CD4-positive, alpha-beta T cell treated with Interleukin-12 subunit alpha and Interleukin-12 subunit beta, for 1 hour (primary cell): ENCODE measurements around the gene FRMD1.

Experiments used
- DNase-seq: peaks from one replicate; pipeline ENCODE4 v3.0.0-alpha.2; 2020

FRMD1 gene

DNA sequence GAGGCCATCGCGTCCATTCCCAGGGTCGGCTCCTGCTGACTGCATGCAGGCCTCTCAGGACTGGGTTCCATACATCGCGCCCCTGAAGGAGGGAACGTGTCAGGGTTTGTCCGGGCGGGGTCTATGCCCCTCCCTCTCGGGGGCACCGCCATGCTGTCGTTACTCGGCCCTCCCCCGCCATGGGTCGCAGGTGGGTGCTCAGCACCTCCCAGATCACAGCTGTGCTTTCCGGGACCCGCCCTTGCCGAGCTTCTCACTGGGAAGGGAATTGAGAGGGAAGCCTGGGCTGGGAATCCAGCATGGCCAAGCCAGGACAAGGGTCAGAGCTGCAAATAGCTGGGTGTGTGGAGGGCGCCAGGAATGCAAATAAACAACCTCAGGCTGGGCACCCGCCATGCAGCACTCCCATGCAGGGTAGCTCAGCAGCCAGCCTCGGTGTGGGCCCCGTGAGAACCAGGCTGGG, at the start of gene FRMD1:
TSS of gene FRMD1 (minus strand) at position 270 of the 463 bp plus-strand sequence. CDS start at position 152, 118 bp downstream.
- no peak for DNase-seq

DNA sequence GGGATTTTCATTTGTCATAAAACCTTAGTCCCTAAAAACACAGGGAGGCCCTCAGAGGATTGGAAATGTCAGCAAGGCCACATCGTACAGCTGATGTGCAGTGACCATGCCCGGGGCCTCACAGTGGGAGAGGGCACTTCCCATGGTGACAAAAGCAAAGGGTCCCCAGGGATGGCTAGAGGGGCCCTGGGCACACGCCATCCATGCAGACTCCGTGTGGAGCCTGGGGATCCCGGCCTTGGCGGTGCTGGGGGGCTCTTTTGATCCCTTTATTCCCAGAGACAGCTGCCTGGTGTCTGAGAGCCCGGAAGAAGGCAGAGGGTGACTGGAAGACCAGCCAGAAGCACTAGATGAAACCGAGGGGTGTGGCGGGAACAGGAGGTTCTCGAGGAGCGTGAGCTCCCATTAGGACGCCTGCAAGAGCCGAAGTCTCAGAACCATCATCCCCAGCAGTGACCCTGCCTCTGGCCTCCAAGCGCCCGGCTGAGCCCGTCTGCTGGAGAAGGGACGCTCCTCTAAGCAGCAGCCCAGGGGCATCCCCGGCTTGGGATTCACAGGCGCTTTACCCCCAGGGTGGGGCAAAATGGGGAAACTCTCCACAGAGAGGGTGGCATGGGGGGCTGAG, 49.1 kb upstream of the FRMD1 start:
- no peak for DNase-seq

DNA sequence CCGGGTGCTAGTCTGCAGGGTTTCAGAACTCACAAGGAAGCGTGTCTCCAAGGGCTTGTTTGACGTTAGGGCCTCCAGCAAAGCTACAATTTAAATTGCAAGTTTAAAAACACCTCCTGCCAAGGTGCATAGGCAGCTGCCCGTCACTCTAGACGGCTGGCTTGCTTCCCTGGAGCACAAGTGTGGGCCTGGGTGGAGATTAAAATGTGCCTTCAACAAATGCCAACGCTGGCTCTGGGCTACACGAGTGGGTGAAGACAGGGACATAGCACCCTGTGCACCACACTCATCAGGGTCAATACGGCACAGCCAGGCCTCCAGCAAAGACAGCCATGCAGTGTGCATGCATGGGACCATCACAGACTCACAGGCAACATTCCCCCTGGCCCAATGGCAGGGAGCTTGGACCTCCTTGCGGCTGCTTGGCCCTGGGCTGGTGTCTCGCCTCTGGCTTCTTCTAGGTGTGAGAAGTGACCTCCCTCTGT, 48.4 kb upstream of the FRMD1 start:
- DNase-seq, result no peak

DNA sequence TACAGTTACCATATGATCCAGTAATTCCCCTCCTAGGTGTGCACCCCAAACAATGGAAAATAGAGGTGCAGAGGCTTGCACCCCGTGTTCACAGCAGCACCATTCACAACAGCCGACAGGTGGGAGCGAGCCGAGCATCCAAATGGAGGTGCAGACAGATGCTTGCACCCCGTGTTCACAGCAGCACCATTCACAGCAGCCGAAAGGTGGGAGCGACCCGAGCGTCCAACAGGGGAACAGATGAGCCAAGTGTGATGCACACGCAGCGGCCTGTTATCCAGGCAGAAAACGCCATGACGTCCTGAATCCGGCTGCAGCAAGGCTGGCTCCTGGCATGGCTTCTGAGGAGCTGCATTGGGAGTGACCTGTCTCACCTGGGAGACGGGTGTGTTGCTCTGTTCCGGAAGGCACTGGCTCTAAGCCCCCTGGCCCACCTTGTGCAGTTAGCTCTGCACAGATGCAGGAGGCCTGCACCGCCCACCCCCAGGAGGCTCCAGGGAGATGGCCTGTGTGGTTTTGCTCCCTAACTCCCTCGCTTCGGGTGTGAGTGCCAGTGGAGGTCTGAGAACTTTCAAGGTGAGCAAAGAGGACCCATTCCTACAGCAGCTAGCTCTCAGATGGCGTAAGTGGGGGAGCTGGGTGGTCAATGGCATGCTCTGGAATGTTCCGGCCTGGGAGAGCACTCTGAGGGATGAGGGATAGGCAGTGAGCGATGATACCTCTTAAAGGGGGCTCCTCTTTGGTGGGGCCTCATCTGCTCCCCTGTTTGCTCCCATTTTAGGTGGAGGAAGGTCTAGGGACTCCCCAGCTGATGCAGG, 47.8 kb upstream of the FRMD1 start:
- no peak for DNase-seq

DNA sequence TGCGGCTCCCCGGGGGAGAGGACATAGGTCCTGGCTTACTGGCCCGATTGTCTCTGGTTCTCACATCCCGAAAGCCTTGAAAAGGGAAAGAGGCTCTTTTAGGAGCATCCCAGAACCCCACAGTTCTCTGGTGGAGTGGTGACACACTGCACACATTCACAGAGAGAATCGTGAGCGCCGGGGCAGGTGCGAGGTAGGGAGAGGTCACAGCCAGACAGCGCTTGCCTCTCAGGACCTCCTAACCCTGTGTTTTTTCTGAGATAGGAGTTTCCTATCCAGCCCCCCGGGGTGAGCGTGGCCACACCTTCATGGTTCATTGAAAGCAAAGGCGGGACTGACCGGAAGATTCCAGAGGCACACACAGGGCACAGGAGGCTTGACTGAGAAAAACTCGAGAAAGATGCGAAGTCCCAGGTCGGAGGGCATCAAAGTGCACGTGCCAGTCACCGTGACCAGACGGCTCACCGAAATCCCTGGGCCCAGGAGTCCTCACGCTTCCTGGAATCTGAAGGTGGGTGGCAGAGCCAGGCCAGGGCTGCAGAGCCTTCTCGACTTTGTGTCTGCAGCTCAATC, 46.5 kb upstream of the FRMD1 start:
- no peak for DNase-seq

DNA sequence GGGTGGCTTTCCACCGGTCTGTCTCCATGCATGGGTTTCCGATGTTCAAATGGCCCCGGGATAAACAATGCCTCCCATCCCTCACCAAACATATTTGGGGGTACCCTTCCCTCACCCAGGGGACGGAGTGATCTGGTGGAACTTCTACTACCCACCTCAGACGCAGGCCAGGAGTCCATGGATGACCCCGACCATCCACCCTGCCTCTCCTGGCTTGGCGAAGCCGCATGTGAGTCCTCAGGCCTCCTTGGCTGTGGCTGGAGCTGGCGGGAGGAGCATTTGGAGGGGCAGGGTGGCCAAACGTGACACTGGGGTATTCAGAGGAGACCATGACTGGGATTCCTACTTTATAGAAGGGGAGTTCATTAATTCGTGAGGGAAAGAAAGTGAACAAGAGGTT, 45.9 kb upstream of the FRMD1 start:
- no peak for DNase-seq

DNA sequence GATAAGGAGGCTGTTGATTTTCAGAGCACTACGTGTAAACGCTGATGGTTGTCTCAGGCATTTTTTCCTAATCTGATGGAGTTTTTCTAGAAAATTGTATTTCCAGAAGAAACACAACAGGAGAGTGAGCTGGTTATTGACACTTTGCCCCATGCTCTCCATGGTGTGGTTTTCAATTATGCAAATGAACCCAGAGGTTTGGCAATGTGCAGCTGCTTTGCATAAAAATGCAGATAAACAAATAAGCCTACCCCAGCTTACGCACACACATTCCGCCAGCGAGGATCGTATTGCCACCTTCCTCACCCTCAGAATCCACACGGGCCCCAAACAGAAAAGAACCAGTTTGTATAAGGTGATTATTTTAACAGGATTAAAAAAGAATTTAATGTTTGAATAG, 45.1 kb upstream of the FRMD1 start:
- no peak for DNase-seq

DNA sequence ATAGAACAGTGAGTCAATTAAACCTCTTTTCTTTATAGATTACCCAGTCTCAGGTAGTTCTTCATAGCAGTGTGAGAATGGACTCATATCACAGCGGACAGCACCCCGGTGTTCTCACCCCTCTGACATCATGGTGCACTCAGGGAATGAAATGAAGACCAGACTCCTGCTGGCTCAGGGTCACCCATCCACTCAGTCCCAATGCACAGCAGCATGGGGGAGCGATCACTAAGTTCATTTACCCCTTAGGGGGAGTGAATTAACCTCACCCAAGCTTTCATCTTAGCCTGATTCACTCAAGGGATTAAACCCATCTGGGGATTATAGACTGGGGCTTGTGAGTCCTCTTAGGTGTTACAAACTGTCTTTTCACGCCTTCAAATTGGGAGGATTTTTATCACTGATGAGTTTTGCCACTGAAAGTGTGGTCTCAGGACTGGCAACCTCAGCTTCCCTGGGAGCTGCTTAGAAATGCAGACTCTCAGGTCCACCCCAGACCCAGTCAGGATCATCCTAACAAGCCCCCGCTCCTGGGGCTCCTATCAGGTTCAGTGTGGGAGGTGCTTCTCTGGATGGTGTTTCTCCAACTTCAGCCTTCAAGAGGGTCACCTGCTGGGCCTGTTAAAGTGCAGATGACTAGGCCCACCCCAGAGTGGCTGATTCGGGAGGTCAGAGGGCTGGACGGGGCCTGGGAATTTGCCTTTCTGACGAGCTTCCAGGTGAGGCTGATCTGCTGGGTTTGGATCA, 44.3 kb upstream of the FRMD1 start:
- no peak for DNase-seq

DNA sequence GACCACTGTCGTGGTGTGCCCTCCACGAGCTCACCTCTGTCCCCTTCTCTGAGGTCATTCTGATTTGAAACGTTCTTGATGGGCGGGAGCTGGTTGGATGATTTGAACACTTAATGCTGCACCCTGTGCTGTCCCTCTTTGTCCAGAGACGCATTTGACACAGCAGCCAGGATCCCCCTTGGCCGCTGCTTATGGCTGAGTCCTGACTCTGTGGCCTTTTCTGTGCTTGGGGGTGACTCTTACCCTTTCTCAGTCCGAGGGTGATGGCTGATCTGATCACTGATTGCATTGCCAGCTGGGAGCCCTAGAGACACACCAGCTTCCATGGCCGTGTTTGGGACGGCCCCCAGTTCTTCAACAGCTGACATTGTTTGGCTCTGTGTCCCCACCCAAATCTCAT, 43.5 kb upstream of the FRMD1 start:
- no peak for DNase-seq

DNA sequence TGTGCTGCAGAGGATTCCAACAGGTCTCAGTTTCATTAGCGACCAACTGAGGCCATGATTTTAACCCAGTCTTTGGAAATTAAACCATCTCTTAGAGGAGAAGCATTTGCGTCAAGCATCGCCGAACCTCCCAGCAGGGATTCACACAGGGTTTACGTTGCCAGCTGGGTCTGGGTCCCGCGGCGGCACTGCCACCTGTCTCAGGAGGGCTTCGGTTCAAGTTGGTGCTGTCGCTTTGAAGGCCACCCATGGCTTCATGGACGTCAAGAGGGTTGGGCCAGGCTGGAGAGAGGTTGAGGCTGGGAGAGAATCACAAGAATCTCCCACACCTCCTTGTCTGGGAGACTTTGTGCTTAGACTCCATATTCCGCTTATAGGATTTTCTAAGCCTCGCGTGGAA, 43.0 kb upstream of the FRMD1 start:
- DNase-seq, result no peak

DNA sequence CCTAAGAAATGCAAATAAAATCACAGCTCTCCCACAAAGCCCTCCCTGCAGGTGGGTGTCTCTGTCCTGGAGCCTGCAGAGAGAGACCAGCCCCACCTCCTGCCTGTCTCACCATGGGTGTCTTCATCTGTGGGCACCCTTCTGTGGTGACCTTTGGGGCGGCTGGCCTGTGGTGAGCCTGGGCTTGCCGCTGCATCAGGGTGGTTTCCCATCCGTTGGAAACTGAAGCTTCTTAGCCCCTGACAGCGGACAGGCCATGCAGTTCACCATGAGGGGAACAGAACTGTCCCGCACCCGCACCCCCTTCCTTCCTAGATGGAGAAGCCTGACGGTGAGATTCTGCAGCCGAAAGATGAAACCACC, 42.3 kb upstream of the FRMD1 start:
- no peak for DNase-seq

DNA sequence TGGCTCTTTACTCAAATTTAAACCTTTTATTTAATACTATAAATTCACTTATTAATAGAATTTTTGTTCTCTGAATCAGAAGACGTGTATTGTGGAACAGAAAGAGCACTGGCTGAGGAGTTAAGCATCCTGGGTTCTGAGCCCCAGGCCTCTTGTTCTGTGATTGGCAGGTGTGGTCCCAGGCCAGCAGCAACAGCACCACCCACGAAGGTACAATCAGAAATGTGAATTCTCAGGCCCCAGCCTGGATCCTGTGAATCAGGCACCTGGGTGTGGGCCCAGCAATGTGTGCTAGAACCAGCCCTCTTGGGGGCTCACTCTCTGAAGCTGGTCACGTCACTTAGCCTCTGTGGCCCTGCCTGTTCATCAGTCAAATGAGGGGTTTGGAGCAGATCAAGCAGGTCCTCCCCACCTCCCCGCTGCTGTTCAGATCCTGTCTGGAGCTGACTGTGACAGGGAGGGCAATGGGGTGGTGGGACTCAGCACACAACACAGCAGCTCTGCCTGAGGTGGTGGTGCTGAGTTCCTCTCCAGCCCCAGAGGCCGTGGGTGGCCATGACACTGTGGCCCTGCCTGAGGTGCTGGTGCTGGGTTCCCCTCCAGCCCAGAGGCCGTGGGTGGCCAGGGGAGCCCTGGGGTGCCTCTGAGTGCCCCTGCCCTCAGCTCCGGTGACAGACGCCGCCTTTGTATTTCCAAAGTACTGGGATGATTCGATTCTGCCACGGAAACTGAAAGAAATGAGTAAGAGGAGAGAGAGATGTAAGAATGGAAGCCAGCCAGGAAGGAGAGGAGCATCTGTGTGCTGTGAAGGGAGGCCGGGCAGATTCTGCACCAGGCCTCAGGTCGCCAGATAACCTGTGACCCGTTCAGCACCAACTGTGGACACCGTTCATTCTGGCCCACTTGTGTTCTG, 41.6 kb upstream of the FRMD1 start:
- DNase-seq, result no peak

DNA sequence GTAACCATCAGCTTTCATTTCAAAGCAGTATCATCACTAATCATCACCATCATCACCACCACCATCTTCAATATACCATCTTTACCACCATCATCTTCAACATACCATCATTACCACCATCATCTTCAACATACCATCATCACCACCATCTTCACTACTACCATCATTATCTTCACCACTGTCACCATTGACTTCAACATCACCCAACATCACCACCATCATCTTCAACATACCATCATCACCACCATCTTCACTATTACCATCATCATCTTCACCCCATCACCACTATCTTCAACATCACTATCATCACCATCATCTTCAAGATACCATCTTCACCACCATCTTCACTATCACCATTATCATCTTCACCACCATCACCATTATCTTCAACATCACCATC, 40.5 kb upstream of the FRMD1 start:
- DNase-seq, result no peak

DNA sequence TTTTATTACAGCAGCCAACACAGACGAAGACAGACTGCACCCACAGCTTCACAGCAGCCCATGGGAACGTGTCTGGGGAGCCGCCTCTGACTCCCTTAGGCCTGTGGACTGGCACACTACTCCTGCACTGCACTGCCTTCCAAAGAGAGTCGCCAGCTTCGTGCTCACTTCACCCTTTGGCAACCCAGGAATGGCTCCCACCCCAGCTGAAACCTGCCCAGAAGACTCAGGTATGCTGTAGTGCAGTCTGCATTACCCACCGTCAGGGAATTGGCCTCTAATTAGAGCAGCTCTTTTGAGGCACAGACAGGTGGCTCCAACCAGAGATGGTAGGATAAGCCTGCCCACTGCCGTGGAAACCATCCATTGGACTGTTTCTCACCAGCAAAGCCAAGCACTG, 39.9 kb upstream of the FRMD1 start:
- no peak for DNase-seq

DNA sequence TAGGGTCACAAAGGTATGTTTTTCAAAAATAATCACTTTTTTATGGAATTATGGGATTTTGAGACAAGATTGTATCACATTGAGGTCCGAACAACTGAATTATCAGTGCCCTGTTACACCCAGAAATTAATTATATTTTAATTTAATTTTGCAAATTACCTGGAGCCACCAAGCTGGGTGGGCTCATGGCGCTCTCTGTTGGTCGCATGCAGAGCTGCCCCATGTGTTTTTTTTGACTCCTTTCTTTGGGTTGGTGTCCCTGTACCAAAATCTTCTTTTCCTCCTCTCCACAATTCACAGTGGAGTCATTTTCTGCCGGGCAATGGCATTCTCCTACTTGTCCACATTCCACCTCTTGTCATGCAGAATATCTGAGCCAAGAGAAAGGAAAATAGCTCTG, 38.9 kb upstream of the FRMD1 start:
- DNase-seq, result no peak

DNA sequence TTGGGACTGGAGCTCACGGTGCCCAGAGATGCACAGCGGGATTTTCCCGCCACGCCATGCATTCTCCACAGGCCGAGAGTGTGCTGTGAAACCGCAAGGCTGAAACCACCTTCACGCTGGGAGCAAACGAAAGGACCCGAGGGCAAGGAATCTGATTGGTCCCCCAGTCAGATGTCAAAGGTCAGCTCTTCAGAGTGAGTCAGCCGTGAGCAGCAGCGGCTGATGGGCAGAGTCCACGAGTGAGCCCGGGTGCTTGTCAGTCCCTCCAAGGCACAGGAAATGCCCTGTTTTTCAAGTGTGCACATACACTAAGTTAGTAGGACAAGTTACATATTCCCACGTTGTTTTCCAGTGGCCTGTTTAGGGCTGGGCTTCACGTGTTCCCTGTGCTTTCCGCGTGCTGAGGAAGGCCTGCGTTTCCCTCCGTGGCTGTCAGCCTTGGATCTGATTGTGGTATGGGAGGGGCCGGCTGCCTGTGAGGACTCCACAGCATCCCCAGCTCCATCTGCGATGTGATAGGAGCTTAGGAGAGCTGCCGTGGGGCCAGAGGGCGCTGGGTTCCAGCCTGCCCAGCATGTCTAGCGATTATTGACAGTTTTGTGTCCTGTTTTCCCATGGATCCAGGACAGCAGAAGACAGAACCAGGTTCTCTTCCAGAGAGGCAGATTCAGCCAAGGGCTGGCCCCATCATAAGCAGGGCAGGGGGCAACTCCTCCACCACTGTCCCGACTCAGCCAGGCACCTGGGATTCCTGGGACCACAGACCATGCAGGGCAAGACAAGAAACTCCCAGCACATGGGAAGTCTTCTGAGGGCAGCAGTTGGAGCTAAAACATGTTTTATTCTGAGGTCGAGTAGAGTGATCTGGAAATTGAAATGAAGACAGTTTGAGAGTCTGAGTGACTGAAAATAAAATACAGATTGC, 38.2 kb upstream of the FRMD1 start:
- no peak for DNase-seq

DNA sequence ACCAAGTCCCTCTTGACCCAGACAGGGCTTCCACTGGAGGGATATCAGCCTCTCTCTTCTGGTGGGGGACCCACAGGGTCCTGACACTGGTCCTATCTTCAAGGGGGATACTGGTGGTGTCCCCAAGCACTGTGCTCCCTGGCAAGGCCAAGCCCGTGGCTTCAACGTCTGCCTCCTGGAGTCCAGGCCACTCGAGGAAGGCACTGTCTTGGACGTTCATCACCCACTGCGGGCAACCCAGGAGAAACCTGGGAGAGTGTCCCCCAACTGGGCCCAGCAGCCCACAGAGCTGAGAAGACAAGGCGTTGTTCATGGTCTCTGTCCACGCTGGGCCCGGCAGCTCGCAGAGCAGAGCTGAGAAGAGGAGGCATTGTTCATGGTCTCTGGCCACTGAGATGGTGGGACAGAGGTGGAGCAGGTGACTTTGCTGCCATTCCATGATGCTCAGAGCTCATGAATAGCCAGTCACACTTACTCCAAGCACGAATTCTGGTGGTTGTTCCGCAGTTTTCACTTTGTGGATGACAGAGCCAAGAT, 37.5 kb upstream of the FRMD1 start:
- DNase-seq, result no peak

DNA sequence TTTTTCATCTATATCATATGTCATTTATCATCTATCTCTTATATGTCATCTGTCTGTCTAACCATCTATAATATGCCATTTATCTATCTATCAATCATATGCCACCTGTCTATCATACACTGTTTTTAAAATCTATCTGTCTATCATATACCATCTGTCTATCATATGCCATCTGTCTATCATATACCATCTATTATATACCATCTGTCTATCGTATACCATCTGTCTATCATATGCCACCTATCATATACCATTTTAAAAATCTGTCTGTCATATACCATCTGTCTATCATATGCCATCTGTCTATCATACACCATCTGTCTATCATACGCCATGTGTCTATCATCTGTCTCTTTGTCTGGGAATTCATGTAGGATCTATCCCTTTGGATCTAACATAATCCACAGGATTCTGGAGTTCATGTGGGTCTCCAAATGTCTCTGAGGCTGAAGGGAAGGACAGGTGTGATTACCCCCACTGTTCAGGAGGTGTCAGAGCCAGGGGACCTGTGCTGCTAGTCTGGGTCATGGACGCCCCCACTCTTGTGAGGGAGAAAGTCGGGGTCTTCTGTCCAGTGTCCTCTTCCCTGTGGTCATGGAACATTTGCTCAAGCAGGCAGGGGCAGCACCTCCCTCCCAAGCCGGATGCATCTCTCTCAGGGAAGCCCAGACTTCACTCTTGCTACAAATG, 36.9 kb upstream of the FRMD1 start:
- DNase-seq, result no peak

DNA sequence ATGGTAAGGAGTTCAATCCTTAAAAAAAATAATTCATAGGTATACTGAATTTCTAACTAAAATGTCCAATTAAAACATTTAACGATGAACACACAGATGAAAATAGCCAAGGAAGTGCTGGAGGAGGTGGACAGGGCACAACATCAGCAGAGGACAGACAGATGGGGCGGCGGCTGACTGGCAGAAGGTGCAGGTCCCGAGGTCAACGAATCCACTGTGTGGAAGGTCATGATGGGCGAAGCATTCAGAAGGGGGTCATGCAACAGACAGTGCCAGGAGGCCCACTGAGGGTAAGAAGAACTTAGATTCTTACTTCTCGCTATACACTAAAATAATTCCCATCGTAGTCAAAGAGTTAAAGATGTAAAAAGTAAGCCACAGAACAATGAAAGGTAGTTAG, 34.2 kb upstream of the FRMD1 start:
- no peak for DNase-seq

DNA sequence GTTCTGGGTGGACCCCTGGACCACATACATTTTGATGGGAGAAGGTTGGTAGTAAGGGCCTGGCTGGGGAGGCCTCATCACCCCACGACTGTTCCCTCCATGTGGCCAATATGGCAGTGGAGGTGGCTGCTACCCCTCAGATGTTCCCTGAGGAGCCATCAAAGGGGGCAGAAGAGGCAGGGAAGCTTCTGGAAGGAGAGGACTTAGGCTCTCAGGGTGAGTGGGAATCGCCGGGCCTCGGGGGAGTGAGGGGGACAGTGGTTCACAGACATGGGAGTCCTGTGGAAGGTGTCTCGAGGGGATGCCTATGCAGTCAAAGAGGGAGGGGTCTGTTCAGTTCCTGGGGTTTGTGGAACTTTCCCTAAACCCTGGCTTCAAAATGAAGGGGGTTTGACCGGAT, 32.9 kb upstream of the FRMD1 start:
- no peak for DNase-seq
